Peyer's patch (tissue), 4 donors: ENCODE measurements around the gene OR8H2.

ENCODE experiments used
- POLR2A ChIP-seq, 2 donors: fragments of 450-650 bp; IDR thresholded peaks; one replicate each; pipeline ENCODE4 v1.5.1; 2017; ENCODE audit warnings: antibody characterized with exemption in 2 of 2, mild to moderate bottlenecking in 2 of 2, moderate library complexity in 2 of 2
- TF ChIP-seq, protein P1 (sequence below), 6 experiments: fragments of 450-650 bp in 4 of 6; fragments of 200-600 bp in 2 of 6; sonication (generic) in 1 of 6; IDR thresholded peaks; one replicate each; pipeline ENCODE4 v1.5.1; 2017 to 2019; ENCODE audit warnings: antibody characterized with exemption in 6 of 6, mild to moderate bottlenecking in 3 of 6, moderate library complexity in 1 of 6

DNA sequence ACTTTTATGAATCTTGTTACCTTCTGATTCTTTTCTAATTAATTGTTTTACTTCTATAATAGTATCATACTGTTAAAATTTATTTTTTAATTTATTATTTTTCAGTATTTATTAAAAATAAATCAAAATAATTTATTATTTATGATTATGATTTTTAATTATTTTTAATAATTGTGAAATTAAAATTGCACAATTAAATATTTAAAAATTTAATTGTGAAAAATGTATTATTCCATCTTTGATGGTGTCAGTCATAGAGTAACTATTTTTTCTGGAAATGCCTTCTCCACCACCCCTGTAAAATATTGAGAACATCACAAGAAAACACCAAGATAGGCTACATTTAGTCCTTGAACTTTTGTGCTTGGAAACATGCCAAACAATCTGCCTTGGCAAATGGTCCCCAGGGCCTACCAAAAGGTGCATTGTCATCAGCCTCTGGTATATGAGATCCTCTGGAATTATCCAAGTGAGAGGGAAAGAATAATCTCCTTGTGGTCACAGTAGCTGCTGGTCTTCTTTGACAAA is at the start of gene OR8H2:
- TF ChIP-seq, protein P1, sequence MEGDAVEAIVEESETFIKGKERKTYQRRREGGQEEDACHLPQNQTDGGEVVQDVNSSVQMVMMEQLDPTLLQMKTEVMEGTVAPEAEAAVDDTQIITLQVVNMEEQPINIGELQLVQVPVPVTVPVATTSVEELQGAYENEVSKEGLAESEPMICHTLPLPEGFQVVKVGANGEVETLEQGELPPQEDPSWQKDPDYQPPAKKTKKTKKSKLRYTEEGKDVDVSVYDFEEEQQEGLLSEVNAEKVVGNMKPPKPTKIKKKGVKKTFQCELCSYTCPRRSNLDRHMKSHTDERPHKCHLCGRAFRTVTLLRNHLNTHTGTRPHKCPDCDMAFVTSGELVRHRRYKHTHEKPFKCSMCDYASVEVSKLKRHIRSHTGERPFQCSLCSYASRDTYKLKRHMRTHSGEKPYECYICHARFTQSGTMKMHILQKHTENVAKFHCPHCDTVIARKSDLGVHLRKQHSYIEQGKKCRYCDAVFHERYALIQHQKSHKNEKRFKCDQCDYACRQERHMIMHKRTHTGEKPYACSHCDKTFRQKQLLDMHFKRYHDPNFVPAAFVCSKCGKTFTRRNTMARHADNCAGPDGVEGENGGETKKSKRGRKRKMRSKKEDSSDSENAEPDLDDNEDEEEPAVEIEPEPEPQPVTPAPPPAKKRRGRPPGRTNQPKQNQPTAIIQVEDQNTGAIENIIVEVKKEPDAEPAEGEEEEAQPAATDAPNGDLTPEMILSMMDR (IDR thresholded peaks at IDR 0.05), result no peak
- no peak for TF ChIP-seq POLR2A (IDR thresholded peaks at IDR 0.05)
